Measurements from ENCODE around the gene SLC45A3.

DNA sequence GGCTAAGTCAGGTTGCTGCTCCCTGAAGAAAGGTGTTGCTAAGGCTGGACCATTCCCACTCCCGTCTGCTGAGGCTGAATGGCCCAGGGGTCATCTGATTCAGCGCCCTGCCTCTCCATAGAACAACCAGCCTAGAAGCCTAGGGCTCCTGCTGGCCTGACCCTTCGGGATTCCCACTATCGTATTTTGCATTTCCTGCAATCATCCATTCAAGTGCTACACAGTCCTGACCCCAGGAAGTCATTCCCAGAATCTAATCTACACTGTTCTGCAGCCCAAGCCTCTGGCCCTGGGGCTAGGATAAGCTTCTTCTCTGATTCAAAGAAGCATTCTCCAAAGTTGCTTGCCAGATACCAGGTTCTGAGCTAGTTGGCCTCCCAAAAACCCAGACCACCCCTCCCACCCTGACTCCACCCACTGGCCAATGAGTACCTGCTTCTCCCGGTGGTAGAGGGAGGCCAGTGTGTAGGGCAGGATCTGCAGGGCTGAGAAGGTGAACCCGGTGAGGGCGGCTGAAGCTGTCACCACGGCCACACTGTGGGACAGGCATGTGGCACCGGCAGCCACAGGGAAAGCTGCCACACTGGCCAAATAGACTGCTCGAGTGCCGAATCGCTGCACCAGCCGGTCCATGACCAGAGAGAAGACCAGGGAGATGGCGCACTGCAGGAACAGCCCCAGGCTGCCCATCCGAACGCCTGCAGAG is 18.7 kb downstream of the SLC45A3 start:
- TF ChIP-seq POLR2A (IDR thresholded peaks at IDR 0.05) = no peak
- TF ChIP-seq, protein P1, sequence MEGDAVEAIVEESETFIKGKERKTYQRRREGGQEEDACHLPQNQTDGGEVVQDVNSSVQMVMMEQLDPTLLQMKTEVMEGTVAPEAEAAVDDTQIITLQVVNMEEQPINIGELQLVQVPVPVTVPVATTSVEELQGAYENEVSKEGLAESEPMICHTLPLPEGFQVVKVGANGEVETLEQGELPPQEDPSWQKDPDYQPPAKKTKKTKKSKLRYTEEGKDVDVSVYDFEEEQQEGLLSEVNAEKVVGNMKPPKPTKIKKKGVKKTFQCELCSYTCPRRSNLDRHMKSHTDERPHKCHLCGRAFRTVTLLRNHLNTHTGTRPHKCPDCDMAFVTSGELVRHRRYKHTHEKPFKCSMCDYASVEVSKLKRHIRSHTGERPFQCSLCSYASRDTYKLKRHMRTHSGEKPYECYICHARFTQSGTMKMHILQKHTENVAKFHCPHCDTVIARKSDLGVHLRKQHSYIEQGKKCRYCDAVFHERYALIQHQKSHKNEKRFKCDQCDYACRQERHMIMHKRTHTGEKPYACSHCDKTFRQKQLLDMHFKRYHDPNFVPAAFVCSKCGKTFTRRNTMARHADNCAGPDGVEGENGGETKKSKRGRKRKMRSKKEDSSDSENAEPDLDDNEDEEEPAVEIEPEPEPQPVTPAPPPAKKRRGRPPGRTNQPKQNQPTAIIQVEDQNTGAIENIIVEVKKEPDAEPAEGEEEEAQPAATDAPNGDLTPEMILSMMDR (IDR thresholded peaks at IDR 0.05) = no peak
